SK-N-SH treated with all-trans-retinoic acid at 6 μM for 48 hours (cell line): ENCODE measurements around the gene MED27.

Source experiments
- ZC3H10 ChIP-seq: fragments of 250-450 bp; sonication (Bioruptor Pico); IDR thresholded peaks from 2 replicates; pipeline ENCODE4 v1.5.1; 2021; ENCODE audit warnings: mild to moderate bottlenecking, moderate library complexity
- ZFP3 ChIP-seq: fragments of 250-450 bp; sonication (Bioruptor Pico); IDR thresholded peaks from 2 replicates; pipeline ENCODE4 v1.5.0; 2020; ENCODE audit warnings: mild to moderate bottlenecking, moderate library complexity
- ZNF70 ChIP-seq: fragments of 450-650 bp; formaldehyde crosslinking; IDR thresholded peaks from 2 replicates; pipeline ENCODE4 v1.5.0; 2020; ENCODE audit warnings: mild to moderate bottlenecking, moderate library complexity
- ZNF8 ChIP-seq: fragments of 450-650 bp; formaldehyde crosslinking; IDR thresholded peaks from 2 replicates; pipeline ENCODE4 v1.5.0; 2020; ENCODE audit warnings: mild to moderate bottlenecking, moderate library complexity
- TF ChIP-seq, protein P1 (sequence below): fragments of 250-450 bp; sonication (Bioruptor Pico); IDR thresholded peaks from 2 replicates; pipeline ENCODE4 v1.5.1; 2020; ENCODE audit warnings: low read depth, mild to moderate bottlenecking, moderate library complexity

- no peak for TF ChIP-seq ZFP3 (CRISPR knock-in tag)
- TF ChIP-seq ZNF70 (CRISPR knock-in tag), result no peak
- TF ChIP-seq, protein P1, sequence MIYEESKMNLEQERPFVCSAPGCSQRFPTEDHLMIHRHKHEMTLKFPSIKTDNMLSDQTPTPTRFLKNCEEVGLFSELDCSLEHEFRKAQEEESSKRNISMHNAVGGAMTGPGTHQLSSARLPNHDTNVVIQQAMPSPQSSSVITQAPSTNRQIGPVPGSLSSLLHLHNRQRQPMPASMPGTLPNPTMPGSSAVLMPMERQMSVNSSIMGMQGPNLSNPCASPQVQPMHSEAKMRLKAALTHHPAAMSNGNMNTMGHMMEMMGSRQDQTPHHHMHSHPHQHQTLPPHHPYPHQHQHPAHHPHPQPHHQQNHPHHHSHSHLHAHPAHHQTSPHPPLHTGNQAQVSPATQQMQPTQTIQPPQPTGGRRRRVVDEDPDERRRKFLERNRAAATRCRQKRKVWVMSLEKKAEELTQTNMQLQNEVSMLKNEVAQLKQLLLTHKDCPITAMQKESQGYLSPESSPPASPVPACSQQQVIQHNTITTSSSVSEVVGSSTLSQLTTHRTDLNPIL (CRISPR knock-in tag), result no peak
- no peak for TF ChIP-seq ZC3H10 (CRISPR knock-in tag)
- TF ChIP-seq ZNF8, result no peak
Observed at GRCh38 chr9:131936929-131937328, 142.7 kb downstream of the MED27 start.
